HepG2 (cell line): ENCODE results near the gene LRRC74A. TPM values are rescaled to one million over a fixed set of nuclear protein-coding genes. Genes with fewer than 3 reads are reported as not detected.

ENCODE experiments used
- FUBP1 ChIP-seq: sonication (generic); formaldehyde crosslinking; IDR thresholded peaks from 2 replicates; pipeline ENCODE4 v1.5.1; 2020; ENCODE audit warnings: missing genetic modification reagents, mild to moderate bottlenecking, borderline replicate concordance
- GATAD1 ChIP-seq: IDR thresholded peaks from 2 replicates; pipeline ENCODE4 v1.6.1; 2016; ENCODE audit warnings: missing genetic modification reagents, missing compliant biosample characterization
- IKZF5 ChIP-seq: IDR thresholded peaks from 2 replicates; pipeline ENCODE4 v1.6.1; 2018; ENCODE audit warnings: missing genetic modification reagents, mild to moderate bottlenecking, missing compliant biosample characterization
- KIAA2018 ChIP-seq: sonication (generic); formaldehyde crosslinking; IDR thresholded peaks from 2 replicates; pipeline ENCODE4 v1.5.0; 2020; ENCODE audit warnings: mild to moderate bottlenecking, missing genetic modification reagents, borderline replicate concordance
- KLF13 ChIP-seq: sonication (generic); formaldehyde crosslinking; IDR thresholded peaks from 2 replicates; pipeline ENCODE4 v1.4.0; 2020; ENCODE audit warnings: mild to moderate bottlenecking, missing genetic modification reagents
- NFE2L2 ChIP-seq: fragments of 150-350 bp; IDR thresholded peaks from 2 replicates; pipeline ENCODE4 v1.6.1; 2014; ENCODE audit warnings: low read length
- SKIL ChIP-seq: sonication (generic); formaldehyde crosslinking; IDR thresholded peaks from 2 replicates; pipeline ENCODE4 v1.8.0; 2022; ENCODE audit warnings: missing genetic modification reagents, mild to moderate bottlenecking, moderate library complexity, borderline replicate concordance
- ZFP1 ChIP-seq: IDR thresholded peaks from 2 replicates; pipeline ENCODE4 v1.6.1; 2016
- ZMYM2 ChIP-seq: sonication (generic); formaldehyde crosslinking; IDR thresholded peaks from 2 replicates; pipeline ENCODE4 v1.8.0; 2022; ENCODE audit warnings: mild to moderate bottlenecking, missing genetic modification reagents
- ZNF33A ChIP-seq: sonication (generic); formaldehyde crosslinking; IDR thresholded peaks from 2 replicates; pipeline ENCODE4 v1.5.1; 2020; ENCODE audit warnings: missing genetic modification reagents, mild to moderate bottlenecking, moderate library complexity, borderline replicate concordance
- ZNF430 ChIP-seq: sonication (generic); formaldehyde crosslinking; IDR thresholded peaks from 2 replicates; pipeline ENCODE4 v1.9.0; 2021; ENCODE audit warnings: mild to moderate bottlenecking, missing genetic modification reagents
- ZNF691 ChIP-seq: sonication (generic); formaldehyde crosslinking; IDR thresholded peaks from 2 replicates; pipeline ENCODE4 v1.4.0; 2020; ENCODE audit warnings: missing genetic modification reagents, low read depth, mild to moderate bottlenecking, borderline replicate concordance
- ZNF768 ChIP-seq: sonication (generic); formaldehyde crosslinking; IDR thresholded peaks from 2 replicates; pipeline ENCODE4 v1.4.0; 2020; ENCODE audit warnings: missing genetic modification reagents
- ZNF879 ChIP-seq: sonication (generic); formaldehyde crosslinking; IDR thresholded peaks from 2 replicates; pipeline ENCODE4 v1.8.1; 2023; ENCODE audit warnings: missing genetic modification reagents
- ZSCAN20 ChIP-seq: sonication (generic); formaldehyde crosslinking; IDR thresholded peaks from 2 replicates; pipeline ENCODE4 v1.4.0; 2020; ENCODE audit warnings: missing genetic modification reagents, mild to moderate bottlenecking, borderline replicate concordance
- ZSCAN31 ChIP-seq: sonication (generic); formaldehyde crosslinking; IDR thresholded peaks from 2 replicates; pipeline ENCODE4 v1.5.0; 2020; ENCODE audit warnings: low read depth, mild to moderate bottlenecking, missing genetic modification reagents
- polyA plus RNA-seq, 8 experiments: library from polyadenylated mRNA; depleted of rRNA in 3 of 8; stranded (reverse) in 7 of 8; unstranded in 1 of 8; fragments of >200 nt; fragmentation: Illumina TruSeq in 4 of 8; extraction: Trizol in 4 of 8; gene quantifications; 2 replicates each; pipeline versions ENCODE4 v1.2.1 to v1.2.3, GENCODE V29; 2011 to 2016; ENCODE audit warnings: low read depth in 4 of 8, missing spikeins in 1 of 8, mixed read lengths in 1 of 8; ENCODE audit not compliant: insufficient read depth in 1 of 8
- total RNA-seq, 5 experiments: library from RNA; depleted of rRNA; stranded (reverse); fragments of >200 nt; fragmentation: Illumina TruSeq; extraction: Trizol; gene quantifications; 2 replicates each; pipeline ENCODE4 v1.2.3, GENCODE V29; 2016; ENCODE audit warnings: low read depth in 1 of 5

Gene LRRC74A
- total and polyA plus RNA-seq, 2 of the 13 experiments (the other 11 are each of a cell fraction or from before 2014, with no cell fraction given): not detected

- TF ChIP-seq FUBP1 (no peak), ZNF33A (CRISPR knock-in tag) (no peak), KIAA2018 (CRISPR knock-in tag) (no peak), ZSCAN20 (no peak), ZNF691 (CRISPR knock-in tag) (no peak), NFE2L2 (no peak), ZSCAN31 (CRISPR knock-in tag) (no peak), ZNF430 (no peak), IKZF5 (CRISPR knock-in tag) (peak; percentile 56; the same call in 1 of the 2 replicates), ZNF879 (CRISPR knock-in tag) (no peak), GATAD1 (0 out of 2 replicates have a peak, but pooled peaks have one; percentile 25), KLF13 (CRISPR knock-in tag) (no peak), ZFP1 (CRISPR knock-in tag) (0 out of 2 replicates have a peak, but pooled peaks have one; percentile 75), SKIL (CRISPR knock-in tag) (no peak), ZMYM2 (CRISPR knock-in tag) (peak; percentile 89), ZNF768 (CRISPR knock-in tag) (peak; percentile 84; the same call in 1 of the 2 replicates)
Measured at GRCh38 chr14:76832503-76832988, 6.3 kb downstream of the LRRC74A start (continued).
